ENCODE measurements around the gene MMP19.
A peak's percentile ranks its signal among the peaks of the same experiment; 100 is the strongest.
"Not testable (repeated sequence)": the region's sequence is repeated elsewhere in the genome, so short reads cannot be mapped to it uniquely, and the experiment has no call there.

The MMP19 gene

GRCh38 chr12:55842681-55843429, at the start of gene MMP19:
MMP19 (minus strand) TSS chr12:55842936; CDS start chr12:55842830, 106 bp downstream.
- POLR2A ChIA-PET (ENCODE audit: low non-redundant PET) = no interaction called here
- peak; percentile 68 for DNase-seq (ENCODE audit: low spot score)
- peak within 1 kb of the TSS; percentile 74 for H3K27ac ChIP-seq
- CTCF ChIA-PET = interaction anchor here (0.5 to 0.7 kb wide), 3 partner anchors 9 to 97 kb away, joined by 3 to 6 read pairs (median 5); no protein-coding TSS in a partner anchor
- no peak for TF ChIP-seq CTCF (conservative IDR thresholded peaks at IDR 0.05; ENCODE audit: low read depth)

GRCh38 chr12:55891310-55891709, 48.6 kb upstream of the MMP19 start:
- no peak for DNase-seq (ENCODE audit: low spot score)
- CTCF ChIA-PET = no interaction called here
- H3K27ac ChIP-seq = no peak overlapping the region
- no peak for TF ChIP-seq CTCF (conservative IDR thresholded peaks at IDR 0.05; ENCODE audit: low read depth)
- POLR2A ChIA-PET (ENCODE audit: low non-redundant PET) = no interaction called here

- POLR2A ChIA-PET (ENCODE audit: low non-redundant PET) = interaction anchor here (0.6 kb wide), 2 partner anchors 48 to 147 kb away, joined by 3 to 5 read pairs; no protein-coding TSS in a partner anchor
- CTCF ChIA-PET = interaction anchor here (0.9 to 1.0 kb wide), 2 partner anchors 24 to 39 kb away, joined by 3 to 4 read pairs; no protein-coding TSS in a partner anchor
Measured at GRCh38 chr12:55885113-55885512, 42.4 kb upstream of the MMP19 start.

GRCh38 chr12:55877824-55878223, 35.1 kb upstream of the MMP19 start:
- no peak for DNase-seq (ENCODE audit: low spot score)
- POLR2A ChIA-PET (ENCODE audit: low non-redundant PET) = no interaction called here
- H3K27ac ChIP-seq = no peak overlapping the region
- TF ChIP-seq CTCF (conservative IDR thresholded peaks at IDR 0.05; ENCODE audit: low read depth) = no peak
- CTCF ChIA-PET = interaction anchor here (0.7 kb wide), 1 partner anchor 41 kb away, joined by 3 read pairs; no protein-coding TSS in a partner anchor

More at GRCh38 chr12:55885113-55885512, 42.4 kb upstream of the MMP19 start:
- no peak for TF ChIP-seq CTCF (conservative IDR thresholded peaks at IDR 0.05; ENCODE audit: low read depth)
- no peak overlapping the region for H3K27ac ChIP-seq
- no peak for DNase-seq (ENCODE audit: low spot score)

- DNase-seq (ENCODE audit: low spot score) = no peak
- ChIA-PET CTCF (no interaction called here), POLR2A (ENCODE audit: low non-redundant PET) (no interaction called here)
- H3K27ac ChIP-seq = no peak overlapping the region
- TF ChIP-seq CTCF (conservative IDR thresholded peaks at IDR 0.05; ENCODE audit: low read depth) = no peak
Measured at GRCh38 chr12:55875704-55876467, 33.1 kb upstream of the MMP19 start.

GRCh38 chr12:55874443-55874842, 31.7 kb upstream of the MMP19 start:
- ChIA-PET POLR2A (ENCODE audit: low non-redundant PET) (no interaction called here), CTCF (no interaction called here)
- DNase-seq (ENCODE audit: low spot score) = no peak
- no peak overlapping the region for H3K27ac ChIP-seq
- no peak for TF ChIP-seq CTCF (conservative IDR thresholded peaks at IDR 0.05; ENCODE audit: low read depth)

- POLR2A ChIA-PET (ENCODE audit: low non-redundant PET); H3K27ac ChIP-seq; DNase-seq (ENCODE audit: low spot score): not testable (repeated sequence)
- CTCF ChIA-PET = interaction anchor here (0.5 to 0.7 kb wide), 2 partner anchors 14 to 33 kb away, joined by 4 read pairs; no protein-coding TSS in a partner anchor
Measured at GRCh38 chr12:55866454-55867004, 23.8 kb upstream of the MMP19 start.

All from RWPE1 (cell line).